Stimulated activated CD8-positive, alpha-beta memory T cell treated with anti-CD3 and anti-CD28 coated beads, Interleukin-4, amount 100 ng/mL, for 24 hours (primary cell): ENCODE measurements around the gene HTRA3.

Source experiments
- DNase-seq: peaks from one replicate; pipeline ENCODE4 v3.0.0-alpha.2; 2020; ENCODE audit warnings: low read depth

The HTRA3 gene

GRCh38 chr4:8247047-8247930, 22.3 kb upstream of the HTRA3 start:
- no peak for DNase-seq

GRCh38 chr4:8248091-8248490, 21.5 kb upstream of the HTRA3 start:
- DNase-seq: no peak

GRCh38 chr4:8250227-8250626, 19.3 kb upstream of the HTRA3 start:
- DNase-seq: no peak

- DNase-seq: no peak
Measured at GRCh38 chr4:8250637-8251036, 18.9 kb upstream of the HTRA3 start.

GRCh38 chr4:8251110-8251883, 18.3 kb upstream of the HTRA3 start:
- no peak for DNase-seq

- no peak for DNase-seq
Measured at GRCh38 chr4:8252301-8253173, 17.0 kb upstream of the HTRA3 start.

- no peak for DNase-seq
Measured at GRCh38 chr4:8254076-8254475, 15.5 kb upstream of the HTRA3 start.

- no peak for DNase-seq
Measured at GRCh38 chr4:8255698-8256441, 13.7 kb upstream of the HTRA3 start.

GRCh38 chr4:8257854-8258253, 11.7 kb upstream of the HTRA3 start:
- DNase-seq: no peak

GRCh38 chr4:8258552-8259212, 10.9 kb upstream of the HTRA3 start:
- no peak for DNase-seq

- DNase-seq: no peak
Measured at GRCh38 chr4:8259743-8260430, 9.7 kb upstream of the HTRA3 start.

GRCh38 chr4:8260656-8261111, 8.9 kb upstream of the HTRA3 start:
- DNase-seq: no peak

- DNase-seq: no peak
Measured at GRCh38 chr4:8261851-8262535, 7.6 kb upstream of the HTRA3 start.

GRCh38 chr4:8262637-8263322, 6.8 kb upstream of the HTRA3 start:
- no peak for DNase-seq

- no peak for DNase-seq
Measured at GRCh38 chr4:8263397-8263796, 6.2 kb upstream of the HTRA3 start.

GRCh38 chr4:8264106-8264505, 5.4 kb upstream of the HTRA3 start:
- DNase-seq: no peak

GRCh38 chr4:8265171-8265929, 4.2 kb upstream of the HTRA3 start:
- no peak for DNase-seq

- DNase-seq: no peak
Measured at GRCh38 chr4:8266088-8266487, 3.5 kb upstream of the HTRA3 start.
